NCI-H2227 (cell line): Measurements from ENCODE around the gene TNFRSF4.
"Not testable (repeated sequence)": the region's sequence is repeated elsewhere in the genome, so short reads cannot be mapped to it uniquely, and the experiment has no call there.

ENCODE experiments used
- DNase-seq: peaks from one replicate; lab custom pipeline; 2025; ENCODE audit not compliant: unreplicated experiment; lab: John Stamatoyannopoulos, UW

The TNFRSF4 gene

GRCh38 chr1:1203561-1204424 is 10.2 kb downstream of the TNFRSF4 start:
- DNase-seq = no peak

GRCh38 chr1:1202831-1203560 is 11.0 kb downstream of the TNFRSF4 start:
- no peak for DNase-seq

- peak; percentile 68 for DNase-seq
Observed at GRCh38 chr1:1200876-1201810, 12.8 kb downstream of the TNFRSF4 start.

GRCh38 chr1:1199961-1200875 is 13.7 kb downstream of the TNFRSF4 start:
- DNase-seq = no peak

GRCh38 chr1:1199141-1199960 is 14.6 kb downstream of the TNFRSF4 start:
- DNase-seq = no peak

GRCh38 chr1:1198423-1199140 is 15.4 kb downstream of the TNFRSF4 start:
- DNase-seq = no peak

- no peak for DNase-seq
Observed at GRCh38 chr1:1197551-1198422, 16.2 kb downstream of the TNFRSF4 start.

GRCh38 chr1:1197188-1197500 is 16.8 kb downstream of the TNFRSF4 start:
- DNase-seq = no peak

GRCh38 chr1:1196431-1197187 is 17.3 kb downstream of the TNFRSF4 start:
- no peak for DNase-seq

- not testable (repeated sequence) for DNase-seq
Observed at GRCh38 chr1:1195726-1196125, 18.2 kb downstream of the TNFRSF4 start.

- DNase-seq = no peak
Observed at GRCh38 chr1:1194723-1195122, 19.2 kb downstream of the TNFRSF4 start.

- DNase-seq = no peak
Observed at GRCh38 chr1:1191734-1192133, 22.2 kb downstream of the TNFRSF4 start.

GRCh38 chr1:1189111-1189510 is 24.8 kb downstream of the TNFRSF4 start:
- no peak for DNase-seq

GRCh38 chr1:1187938-1188337 is 26.0 kb downstream of the TNFRSF4 start:
- DNase-seq = no peak

GRCh38 chr1:1185101-1185765 is 28.7 kb downstream of the TNFRSF4 start:
- DNase-seq = no peak
